K562 (cell line): ENCODE data around the gene B4GALT7. TPM values are rescaled to one million over a fixed set of nuclear protein-coding genes. Genes with fewer than 3 reads are reported as not detected.

Experiments
- BRF1 ChIP-seq: IDR thresholded peaks from 3 replicates; pipeline ENCODE4 v1.6.1; 2011; ENCODE audit warnings: borderline replicate concordance, mild to moderate bottlenecking; ENCODE audit not compliant: insufficient read length; ENCODE audit errors: extremely low read depth
- CREBBP ChIP-seq: IDR thresholded peaks from one replicate; pipeline ENCODE4 v1.6.1; 2012; ENCODE audit warnings: low read depth, mild to moderate bottlenecking, control low read depth, inconsistent platforms, low read length
- CREM ChIP-seq: IDR thresholded peaks from 2 replicates; pipeline ENCODE4 v1.6.1; 2014; ENCODE audit warnings: antibody characterized with exemption, low read depth
- EWSR1 ChIP-seq: fragments of 450-650 bp; IDR thresholded peaks from 2 replicates; pipeline ENCODE4 v1.6.1; 2018; ENCODE audit warnings: borderline replicate concordance, mild to moderate bottlenecking, low read depth, moderate library complexity; ENCODE audit not compliant: partially characterized antibody
- FOXA1 ChIP-seq: fragments of 450-650 bp; IDR thresholded peaks from 2 replicates; pipeline ENCODE4 v1.6.1; 2016; ENCODE audit warnings: mild to moderate bottlenecking, borderline replicate concordance
- GABPB1 ChIP-seq: sonication (generic); formaldehyde crosslinking; IDR thresholded peaks from 2 replicates; pipeline ENCODE4 v1.8.0; 2022; ENCODE audit warnings: mild to moderate bottlenecking, missing genetic modification reagents
- HDAC2 ChIP-seq: fragments of 450-650 bp; IDR thresholded peaks from 2 replicates; pipeline ENCODE4 v1.6.1; 2016; ENCODE audit warnings: mild to moderate bottlenecking
- MCM3 ChIP-seq: fragments of 450-650 bp; IDR thresholded peaks from 2 replicates; pipeline ENCODE4 v1.6.1; 2016
- PBX2 ChIP-seq, 2 experiments: IDR thresholded peaks in 1 of 2; conservative IDR thresholded peaks in 1 of 2; 2 replicates each; pipeline ENCODE4 v1.6.1; 2016; ENCODE audit warnings: low read depth in 2 of 2, mild to moderate bottlenecking in 1 of 2, missing compliant biosample characterization in 1 of 2, missing genetic modification characterization in 1 of 2, moderate library complexity in 1 of 2
- PCBP1 ChIP-seq: fragments of 200-400 bp; formaldehyde crosslinking; IDR thresholded peaks from 2 replicates; pipeline ENCODE4 v1.6.1; 2018; ENCODE audit warnings: mild to moderate bottlenecking, low read depth, low read length; ENCODE audit not compliant: poor library complexity, severe bottlenecking
- TRIM28 ChIP-seq: fragments of 450-650 bp; IDR thresholded peaks from 2 replicates; pipeline ENCODE4 v1.6.1; 2017
- XRCC4 ChIP-seq: IDR thresholded peaks from one replicate; pipeline ENCODE4 v1.6.1; 2011; ENCODE audit not compliant: insufficient read depth, insufficient read length; ENCODE audit errors: extremely low read depth
- ZFPM2 ChIP-seq: fragments of 250-450 bp; sonication (Bioruptor Pico); IDR thresholded peaks from 2 replicates; pipeline ENCODE4 v1.5.1; 2022; ENCODE audit warnings: mild to moderate bottlenecking
- ZFX ChIP-seq: sonication (generic); formaldehyde crosslinking; IDR thresholded peaks from 2 replicates; pipeline ENCODE4 v1.8.0; 2022; ENCODE audit warnings: mild to moderate bottlenecking, missing genetic modification reagents, moderate library complexity
- ZNF232 ChIP-seq: sonication (generic); formaldehyde crosslinking; IDR thresholded peaks from 2 replicates; pipeline ENCODE4 v1.8.0; 2022; ENCODE audit warnings: mild to moderate bottlenecking, missing genetic modification reagents
- ZNF444 ChIP-seq: fragments of 250-450 bp; sonication (Bioruptor Pico); IDR thresholded peaks from 2 replicates; pipeline ENCODE4 v1.4.0; 2020; ENCODE audit warnings: mild to moderate bottlenecking, moderate library complexity
- ZNF707 ChIP-seq: fragments of 250-450 bp; sonication (Bioruptor Pico); conservative IDR thresholded peaks from 2 replicates; pipeline ENCODE4 v1.8.0; 2022; ENCODE audit warnings: inconsistent platforms, mild to moderate bottlenecking, moderate library complexity
- polyA plus RNA-seq, 8 experiments: library from polyadenylated mRNA; depleted of rRNA in 4 of 8; stranded (reverse) in 5 of 8; unstranded in 3 of 8; fragments of >200 nt; fragmentation: Nextera tagmentation in 2 of 8; fragmentation: Illumina TruSeq in 1 of 8; extraction: Ambion mirVana in 2 of 8; extraction: Trizol in 1 of 8; gene quantifications; 2 replicates each; pipeline versions ENCODE4 v1.2.1 to v1.2.3, GENCODE V29; 2011 to 2014; ENCODE audit warnings: inconsistent platforms in 1 of 8, missing spikeins in 1 of 8
- total RNA-seq, 7 experiments: library from RNA; depleted of rRNA in 6 of 7; stranded (reverse); fragments of >200 nt in 6 of 7; fragmentation: Illumina TruSeq in 2 of 7; extraction: Trizol in 2 of 7; gene quantifications; 2 replicates each; pipeline versions ENCODE4 v1.2.1 to v1.2.3, GENCODE V29; 2011 to 2021; ENCODE audit warnings: low replicate concordance in 1 of 7
- TF ChIP-seq, protein P1 (sequence below): fragments of 450-650 bp; formaldehyde crosslinking; IDR thresholded peaks from 2 replicates; pipeline ENCODE4 v1.4.0; 2020; ENCODE audit warnings: mild to moderate bottlenecking, moderate library complexity
- TF ChIP-seq, protein P2 (sequence below): IDR thresholded peaks from 2 replicates; pipeline ENCODE4 v1.6.1; 2014; ENCODE audit warnings: antibody characterized with exemption
- TF ChIP-seq, protein P3 (sequence below): fragments of 450-650 bp; IDR thresholded peaks from 2 replicates; pipeline ENCODE4 v1.6.1; 2017; ENCODE audit warnings: antibody characterized with exemption
- TF ChIP-seq, protein P4 (sequence below): IDR thresholded peaks from 2 replicates; pipeline ENCODE4 v1.6.1; 2011; ENCODE audit not compliant: insufficient read length; ENCODE audit errors: extremely low read depth

Gene B4GALT7
- total and polyA plus RNA-seq, 9 of the 15 experiments (the other 6 are each of a cell fraction or from before 2014, with no cell fraction given): 0.34 to 17.7 (median 9.1) TPM

- TF ChIP-seq TRIM28 (no peak), XRCC4 (no peak), BRF1 (no peak), EWSR1 (no peak), PBX2 (CRISPR knock-in tag; IDR thresholded peaks at IDR 0.05; ENCODE audit: low read depth) (no peak), PBX2 (tag; conservative IDR thresholded peaks at IDR 0.05; ENCODE audit: low read depth) (no peak), MCM3 (no peak), GABPB1 (CRISPR knock-in tag) (no peak), HDAC2 (no peak), ZNF707 (CRISPR knock-in tag) (no peak), ZFPM2 (CRISPR knock-in tag) (no peak), PCBP1 (no peak), ZFX (CRISPR knock-in tag) (no peak), ZNF232 (CRISPR knock-in tag) (no peak), CREBBP (no peak), ZNF444 (CRISPR knock-in tag) (no peak), CREM (no peak), FOXA1 (no peak)
- TF ChIP-seq, protein P1, sequence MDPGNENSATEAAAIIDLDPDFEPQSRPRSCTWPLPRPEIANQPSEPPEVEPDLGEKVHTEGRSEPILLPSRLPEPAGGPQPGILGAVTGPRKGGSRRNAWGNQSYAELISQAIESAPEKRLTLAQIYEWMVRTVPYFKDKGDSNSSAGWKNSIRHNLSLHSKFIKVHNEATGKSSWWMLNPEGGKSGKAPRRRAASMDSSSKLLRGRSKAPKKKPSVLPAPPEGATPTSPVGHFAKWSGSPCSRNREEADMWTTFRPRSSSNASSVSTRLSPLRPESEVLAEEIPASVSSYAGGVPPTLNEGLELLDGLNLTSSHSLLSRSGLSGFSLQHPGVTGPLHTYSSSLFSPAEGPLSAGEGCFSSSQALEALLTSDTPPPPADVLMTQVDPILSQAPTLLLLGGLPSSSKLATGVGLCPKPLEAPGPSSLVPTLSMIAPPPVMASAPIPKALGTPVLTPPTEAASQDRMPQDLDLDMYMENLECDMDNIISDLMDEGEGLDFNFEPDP (CRISPR knock-in tag): no peak
- TF ChIP-seq, protein P2, sequence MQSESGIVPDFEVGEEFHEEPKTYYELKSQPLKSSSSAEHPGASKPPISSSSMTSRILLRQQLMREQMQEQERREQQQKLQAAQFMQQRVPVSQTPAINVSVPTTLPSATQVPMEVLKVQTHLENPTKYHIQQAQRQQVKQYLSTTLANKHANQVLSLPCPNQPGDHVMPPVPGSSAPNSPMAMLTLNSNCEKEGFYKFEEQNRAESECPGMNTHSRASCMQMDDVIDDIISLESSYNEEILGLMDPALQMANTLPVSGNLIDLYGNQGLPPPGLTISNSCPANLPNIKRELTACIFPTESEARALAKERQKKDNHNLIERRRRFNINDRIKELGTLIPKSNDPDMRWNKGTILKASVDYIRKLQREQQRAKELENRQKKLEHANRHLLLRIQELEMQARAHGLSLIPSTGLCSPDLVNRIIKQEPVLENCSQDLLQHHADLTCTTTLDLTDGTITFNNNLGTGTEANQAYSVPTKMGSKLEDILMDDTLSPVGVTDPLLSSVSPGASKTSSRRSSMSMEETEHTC: no peak
- TF ChIP-seq, protein P3, sequence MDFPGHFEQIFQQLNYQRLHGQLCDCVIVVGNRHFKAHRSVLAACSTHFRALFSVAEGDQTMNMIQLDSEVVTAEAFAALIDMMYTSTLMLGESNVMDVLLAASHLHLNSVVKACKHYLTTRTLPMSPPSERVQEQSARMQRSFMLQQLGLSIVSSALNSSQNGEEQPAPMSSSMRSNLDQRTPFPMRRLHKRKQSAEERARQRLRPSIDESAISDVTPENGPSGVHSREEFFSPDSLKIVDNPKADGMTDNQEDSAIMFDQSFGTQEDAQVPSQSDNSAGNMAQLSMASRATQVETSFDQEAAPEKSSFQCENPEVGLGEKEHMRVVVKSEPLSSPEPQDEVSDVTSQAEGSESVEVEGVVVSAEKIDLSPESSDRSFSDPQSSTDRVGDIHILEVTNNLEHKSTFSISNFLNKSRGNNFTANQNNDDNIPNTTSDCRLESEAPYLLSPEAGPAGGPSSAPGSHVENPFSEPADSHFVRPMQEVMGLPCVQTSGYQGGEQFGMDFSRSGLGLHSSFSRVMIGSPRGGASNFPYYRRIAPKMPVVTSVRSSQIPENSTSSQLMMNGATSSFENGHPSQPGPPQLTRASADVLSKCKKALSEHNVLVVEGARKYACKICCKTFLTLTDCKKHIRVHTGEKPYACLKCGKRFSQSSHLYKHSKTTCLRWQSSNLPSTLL: no peak
- TF ChIP-seq, protein P4, sequence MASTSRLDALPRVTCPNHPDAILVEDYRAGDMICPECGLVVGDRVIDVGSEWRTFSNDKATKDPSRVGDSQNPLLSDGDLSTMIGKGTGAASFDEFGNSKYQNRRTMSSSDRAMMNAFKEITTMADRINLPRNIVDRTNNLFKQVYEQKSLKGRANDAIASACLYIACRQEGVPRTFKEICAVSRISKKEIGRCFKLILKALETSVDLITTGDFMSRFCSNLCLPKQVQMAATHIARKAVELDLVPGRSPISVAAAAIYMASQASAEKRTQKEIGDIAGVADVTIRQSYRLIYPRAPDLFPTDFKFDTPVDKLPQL: no peak
These were observed 7.7 kb downstream of the B4GALT7 start (continued) for GRCh38 chr5:177607452-177608192.
